GM12865 (cell line): ENCODE measurements around the gene SSMEM1.

Source experiments
- DNase-seq: peaks from one replicate; pipeline ENCODE4 v3.0.0; 2010; ENCODE audit warnings: low read depth
- H3K4me3 ChIP-seq: 2 replicates; pipeline ENCODE4 v1.5.1; 2011; ENCODE audit warnings: mild to moderate bottlenecking, low read depth, low read length, control low read depth
- TF ChIP-seq, protein P1 (sequence below): IDR thresholded peaks from 2 replicates; pipeline ENCODE4 v1.5.1; 2011; ENCODE audit warnings: low read length, control low read depth, low read depth, inconsistent platforms; ENCODE audit not compliant: insufficient read depth; ENCODE audit errors: missing control alignments

SSMEM1 gene, protein sequence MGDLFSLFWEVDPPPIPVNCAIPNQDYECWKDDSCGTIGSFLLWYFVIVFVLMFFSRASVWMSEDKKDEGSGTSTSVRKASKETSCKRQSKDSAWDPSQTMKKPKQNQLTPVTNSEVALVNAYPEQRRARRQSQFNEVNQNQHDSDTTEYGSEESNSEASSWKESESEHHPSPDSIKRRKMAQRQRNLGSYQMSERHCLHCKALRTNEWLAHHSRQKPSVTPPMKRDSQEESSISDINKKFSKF

DNA sequence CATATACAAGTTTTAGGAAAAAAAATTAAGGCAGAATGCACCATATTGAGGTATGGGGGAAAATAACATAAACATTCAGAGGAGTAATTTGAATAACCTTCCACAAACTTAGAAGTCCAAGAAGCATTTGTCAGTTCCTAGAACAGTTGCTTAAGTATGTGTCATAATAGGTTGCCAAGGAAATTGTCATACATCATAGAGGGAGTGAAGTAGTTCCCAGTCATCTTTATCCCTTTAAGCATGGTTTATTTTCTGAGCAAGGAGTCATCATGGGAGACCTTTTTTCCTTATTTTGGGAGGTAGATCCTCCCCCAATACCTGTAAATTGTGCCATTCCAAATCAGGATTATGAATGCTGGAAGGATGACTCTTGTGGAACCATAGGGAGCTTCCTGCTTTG lies at the start of gene SSMEM1:
TSS of gene SSMEM1 (plus strand) at position 219 of the 400 bp plus-strand sequence. CDS start at position 270, 51 bp downstream.
- TF ChIP-seq, protein P1, sequence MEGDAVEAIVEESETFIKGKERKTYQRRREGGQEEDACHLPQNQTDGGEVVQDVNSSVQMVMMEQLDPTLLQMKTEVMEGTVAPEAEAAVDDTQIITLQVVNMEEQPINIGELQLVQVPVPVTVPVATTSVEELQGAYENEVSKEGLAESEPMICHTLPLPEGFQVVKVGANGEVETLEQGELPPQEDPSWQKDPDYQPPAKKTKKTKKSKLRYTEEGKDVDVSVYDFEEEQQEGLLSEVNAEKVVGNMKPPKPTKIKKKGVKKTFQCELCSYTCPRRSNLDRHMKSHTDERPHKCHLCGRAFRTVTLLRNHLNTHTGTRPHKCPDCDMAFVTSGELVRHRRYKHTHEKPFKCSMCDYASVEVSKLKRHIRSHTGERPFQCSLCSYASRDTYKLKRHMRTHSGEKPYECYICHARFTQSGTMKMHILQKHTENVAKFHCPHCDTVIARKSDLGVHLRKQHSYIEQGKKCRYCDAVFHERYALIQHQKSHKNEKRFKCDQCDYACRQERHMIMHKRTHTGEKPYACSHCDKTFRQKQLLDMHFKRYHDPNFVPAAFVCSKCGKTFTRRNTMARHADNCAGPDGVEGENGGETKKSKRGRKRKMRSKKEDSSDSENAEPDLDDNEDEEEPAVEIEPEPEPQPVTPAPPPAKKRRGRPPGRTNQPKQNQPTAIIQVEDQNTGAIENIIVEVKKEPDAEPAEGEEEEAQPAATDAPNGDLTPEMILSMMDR, result no peak
- DNase-seq, result no peak
- no peak within 1 kb of the TSS for H3K4me3 ChIP-seq

DNA sequence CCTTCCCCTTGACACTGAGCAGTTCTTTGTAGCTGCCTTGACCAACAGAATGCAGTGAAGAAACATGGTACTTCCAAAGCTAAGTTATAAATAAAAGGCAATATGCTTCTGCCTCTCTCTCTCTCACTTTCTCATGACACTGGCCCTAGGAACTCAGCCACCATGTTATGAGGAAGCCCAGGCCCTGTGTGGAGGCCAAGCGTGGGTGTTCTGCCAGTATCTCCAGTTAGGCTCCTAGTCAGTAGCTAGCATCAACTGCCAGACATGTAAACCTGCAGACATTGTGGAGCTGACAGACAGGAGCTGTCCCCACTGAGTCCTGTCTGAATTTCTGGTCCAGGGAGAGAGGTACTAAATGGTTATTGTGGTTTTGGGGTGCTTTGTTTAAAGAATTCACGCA lies 47.6 kb upstream of the SSMEM1 start:
- H3K4me3 ChIP-seq, result no peak overlapping the region
- DNase-seq, result no peak
- TF ChIP-seq, protein P1, result no peak

DNA sequence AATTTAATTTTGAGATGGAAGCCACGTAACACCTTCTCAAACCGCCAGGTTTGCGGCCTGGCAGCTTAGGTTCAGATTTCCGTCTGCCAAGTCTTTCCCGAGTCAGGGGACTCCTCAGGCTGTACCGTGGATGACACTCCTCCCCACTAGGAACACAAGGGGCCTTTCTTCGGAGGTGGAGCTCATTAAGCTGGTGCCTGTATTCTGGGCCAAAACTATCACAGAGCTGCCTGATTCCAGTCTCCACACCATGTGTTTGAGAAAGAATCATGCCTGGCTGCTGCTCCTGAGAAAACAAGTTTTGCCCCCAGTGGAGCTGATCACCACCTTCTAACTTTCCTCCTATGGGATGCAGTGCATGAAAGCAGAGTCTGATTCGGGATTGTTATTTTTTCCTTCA lies 47.2 kb upstream of the SSMEM1 start:
- no peak for DNase-seq
- H3K4me3 ChIP-seq, result no peak overlapping the region
- TF ChIP-seq, protein P1, result no peak

DNA sequence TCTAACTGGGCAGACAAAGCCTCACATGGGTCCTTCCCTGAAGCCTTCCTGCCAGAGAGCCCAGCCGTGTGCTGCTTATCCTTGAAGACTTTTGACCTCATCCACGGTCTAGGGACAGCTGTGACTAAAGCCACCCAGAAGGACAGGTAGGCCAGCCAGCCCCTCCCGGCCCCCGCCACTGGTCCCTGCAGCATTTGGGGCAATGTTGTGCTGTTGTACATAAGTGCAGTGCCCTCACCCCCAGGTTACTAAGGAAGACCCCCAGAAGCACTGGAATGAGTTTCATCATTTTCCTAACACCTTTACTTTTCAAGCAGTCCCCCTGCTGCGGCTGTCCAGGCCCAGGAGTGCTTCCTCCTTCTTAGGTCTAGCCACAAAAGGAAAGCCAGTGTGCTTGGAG lies 45.5 kb upstream of the SSMEM1 start:
- no peak for DNase-seq
- TF ChIP-seq, protein P1, result no peak
- H3K4me3 ChIP-seq, result no peak overlapping the region

DNA sequence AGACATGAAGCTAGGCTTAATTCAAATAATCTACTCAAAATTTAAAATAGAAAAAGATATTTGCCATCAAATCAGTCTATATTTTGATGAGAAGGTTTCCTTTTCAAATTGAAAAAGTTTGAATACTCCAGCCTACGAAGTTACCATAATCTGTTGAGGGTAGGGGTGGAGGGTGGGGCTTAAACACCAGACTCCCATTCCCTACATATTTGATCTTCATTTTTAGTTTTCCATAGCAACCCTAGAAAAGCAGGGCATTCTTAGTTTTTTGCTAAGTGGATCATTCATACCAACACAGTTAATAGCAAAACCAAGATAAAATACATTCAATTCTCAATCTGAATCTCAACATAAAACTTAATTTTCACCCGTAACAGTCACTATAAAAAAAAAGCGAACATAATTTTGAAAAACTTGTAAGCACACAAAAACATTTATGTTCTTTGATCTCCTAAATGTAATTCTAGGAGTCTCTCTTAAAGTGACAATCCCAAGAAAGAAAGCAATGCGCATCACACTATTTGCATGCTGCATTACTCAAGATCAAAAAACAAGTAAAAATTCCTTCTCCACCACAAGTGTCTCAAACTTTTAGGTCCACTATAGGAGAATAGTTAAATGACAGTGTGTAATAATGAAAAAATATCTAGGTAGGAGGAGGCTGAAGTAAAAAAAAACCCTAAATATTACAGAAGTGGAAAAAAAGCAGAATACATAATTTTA lies 33.3 kb upstream of the SSMEM1 start:
- TF ChIP-seq, protein P1, result no peak
- H3K4me3 ChIP-seq, result no peak overlapping the region
- no peak for DNase-seq

DNA sequence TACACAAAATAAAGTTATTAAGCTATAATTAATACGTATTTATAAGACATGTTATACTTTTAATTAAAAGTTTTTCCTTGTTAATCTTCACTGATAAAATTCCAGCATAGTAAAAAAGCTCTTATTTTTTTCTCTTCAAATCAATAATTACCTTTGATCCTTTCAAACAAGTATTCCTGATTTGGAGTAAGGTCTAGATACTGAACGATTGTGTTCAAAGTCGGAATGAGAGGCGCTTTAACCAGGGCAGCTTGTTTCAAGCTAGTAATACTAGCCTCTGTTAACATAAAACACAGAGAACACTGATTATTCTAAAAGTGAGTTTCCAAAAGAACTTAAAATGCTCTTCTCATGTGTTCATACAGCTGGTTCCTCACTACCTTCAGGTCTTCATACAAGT lies 29.4 kb upstream of the SSMEM1 start:
- TF ChIP-seq, protein P1, result no peak
- H3K4me3 ChIP-seq, result no peak overlapping the region
- DNase-seq, result no peak
